ENCODE results near the gene BCL11A. TPM values are rescaled to one million over a fixed set of nuclear protein-coding genes. Genes with fewer than 3 reads are reported as not detected.
A peak's percentile ranks its signal among the peaks of the same experiment; 100 is the strongest.

Gene BCL11A
- total RNA-seq, 8 experiments from 2014 or later: 0.66 to 131 (median 21.8) TPM

- H3K4me1 ChIP-seq (replicated peaks in 1 of 2): peaks cover 27 to 35% of the 10 kb centered on the region in 2 donors
- in situ Hi-C loops (cut with MboI; ENCODE audit: low pct_unique_long_range_greater_than_20kb in 2 of 9, low sequenced_read_pairs in 9 of 9, unreplicated experiment in 9 of 9): no loop called here
- peak in 4 of 8 experiments; percentile 35 to 60 (median 50) for ATAC-seq (replicated peaks in 6 of 8)
- H3K27ac ChIP-seq: no peak overlapping the region
- no peak overlapping the region for H3K4me3 ChIP-seq
- WGBS, 10 experiments: 29 to 100% (median 72%) methylated on average over 1 to 5 of the region's 10 CpGs
These were observed 48.1 kb downstream of the BCL11A start for GRCh38 chr2:60505240-60505879.

DNA sequence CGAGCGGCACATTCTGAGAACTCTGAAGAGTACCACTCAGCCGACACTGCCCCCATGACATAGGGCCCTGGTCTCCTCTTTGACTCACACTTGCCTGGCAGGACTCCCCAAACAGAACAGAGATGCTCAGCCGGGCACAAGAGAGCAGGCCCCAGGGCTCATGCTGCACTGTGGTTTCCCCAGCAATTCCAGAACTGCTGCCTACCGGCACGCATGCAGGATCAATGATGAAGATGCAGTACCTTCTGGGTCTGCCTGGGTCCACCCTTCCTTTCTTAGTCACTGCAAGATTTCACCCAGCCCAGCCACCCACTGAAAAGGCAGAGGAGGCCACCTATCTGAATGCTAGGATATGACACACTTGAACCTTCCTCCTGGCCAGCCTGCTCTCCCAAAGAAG is 49.4 kb downstream of the BCL11A start:
- in situ Hi-C loops (cut with MboI; ENCODE audit: low pct_unique_long_range_greater_than_20kb in 2 of 9, low sequenced_read_pairs in 9 of 9, unreplicated experiment in 9 of 9): no loop called here
- Histone ChIP-seq H3K4me3 (no peak overlapping the region), H3K27ac (no peak overlapping the region), H3K4me1 (replicated peaks in 1 of 2) (peaks cover 27 to 33% of the 10 kb centered on the region in 2 donors)
- peak in 3 of 8 experiments; percentile 24 to 77 (median 72) for ATAC-seq (replicated peaks in 6 of 8)
- WGBS, 10 experiments: 44 to 100% (median 93%) methylated on average over 1 to 4 of the region's 6 CpGs; no CpG with 5 or more reads in 6 of the 10 experiments

- 74 to 94% (median 84%) methylated on average over 2 to 4 of the region's 4 CpGs; no CpG with 5 or more reads in 1 of the 10 experiments for WGBS, 10 experiments
- ATAC-seq (replicated peaks in 6 of 8): peak in 1 of 8 experiments; percentile 42
- Histone ChIP-seq H3K4me3 (no peak overlapping the region), H3K4me1 (replicated peaks in 1 of 2) (peaks cover 17% of the 10 kb centered on the region in 2 donors), H3K27ac (no peak overlapping the region)
- in situ Hi-C loops (cut with MboI; ENCODE audit: low pct_unique_long_range_greater_than_20kb in 2 of 9, low sequenced_read_pairs in 9 of 9, unreplicated experiment in 9 of 9): no loop called here
These were observed 51.3 kb downstream of the BCL11A start for GRCh38 chr2:60502144-60502543.

DNA sequence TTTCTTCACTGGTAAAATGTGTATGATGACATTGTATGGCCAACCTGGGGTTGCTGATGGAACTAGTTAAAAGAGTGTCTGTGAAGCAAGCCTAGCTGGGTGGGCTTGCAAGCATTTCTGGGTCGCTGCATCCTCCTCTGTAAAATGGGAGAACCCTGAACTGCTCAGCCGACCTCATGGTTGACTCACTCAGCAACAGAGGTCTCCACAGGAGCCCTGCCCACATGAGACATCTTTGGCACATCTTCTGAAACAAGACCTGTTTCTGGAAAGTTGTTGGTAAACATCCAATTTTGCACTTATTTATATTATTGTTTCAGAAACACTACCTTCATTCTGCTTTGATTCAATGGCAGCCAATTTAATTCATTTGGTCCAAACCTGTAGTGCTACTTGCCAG is 52.6 kb downstream of the BCL11A start:
- in situ Hi-C loops (cut with MboI; ENCODE audit: low pct_unique_long_range_greater_than_20kb in 2 of 9, low sequenced_read_pairs in 9 of 9, unreplicated experiment in 9 of 9): no loop called here
- no peak overlapping the region for H3K27ac ChIP-seq
- no peak overlapping the region for H3K4me3 ChIP-seq
- H3K4me1 ChIP-seq (replicated peaks in 1 of 2): peaks cover 8 to 15% of the 10 kb centered on the region in 2 donors
- 60 to 100% (median 83%) methylated on average over 1 to 2 of the region's 2 CpGs; no CpG with 5 or more reads in 5 of the 10 experiments for WGBS, 10 experiments
- no peak for ATAC-seq (replicated peaks in 6 of 8)

DNA sequence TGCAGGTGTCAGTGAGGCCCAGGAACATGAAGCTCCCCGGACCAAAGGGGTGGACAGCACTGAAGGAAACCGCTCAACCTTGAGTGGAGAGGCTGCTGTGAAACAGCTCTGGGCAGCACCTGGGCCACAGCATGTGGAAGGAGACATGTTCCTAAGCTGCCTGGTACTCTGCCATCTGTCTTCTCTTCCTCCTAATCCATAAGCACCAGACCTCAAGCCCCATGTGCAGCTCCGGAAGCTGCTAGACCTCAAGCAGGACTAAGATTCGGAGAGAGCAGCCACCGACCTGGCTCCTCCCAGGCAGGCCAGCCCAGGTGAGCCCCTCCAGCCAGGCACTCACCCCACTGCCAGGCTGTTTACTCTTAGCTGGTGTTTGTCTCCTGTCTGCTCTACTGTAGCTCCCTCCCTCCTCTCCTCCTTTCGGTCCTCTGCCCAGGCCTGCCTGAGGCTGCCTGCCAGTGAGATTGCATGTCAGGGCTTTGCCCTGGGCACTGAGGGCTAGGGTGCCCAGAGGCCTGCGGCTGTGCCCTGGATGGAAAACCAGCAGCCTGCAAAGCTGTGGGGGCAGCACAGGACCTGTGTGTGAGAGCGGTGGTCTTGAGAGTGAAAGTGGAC is 53.7 kb downstream of the BCL11A start:
- in situ Hi-C loops (cut with MboI; ENCODE audit: low pct_unique_long_range_greater_than_20kb in 2 of 9, low sequenced_read_pairs in 9 of 9, unreplicated experiment in 9 of 9): no loop called here

DNA sequence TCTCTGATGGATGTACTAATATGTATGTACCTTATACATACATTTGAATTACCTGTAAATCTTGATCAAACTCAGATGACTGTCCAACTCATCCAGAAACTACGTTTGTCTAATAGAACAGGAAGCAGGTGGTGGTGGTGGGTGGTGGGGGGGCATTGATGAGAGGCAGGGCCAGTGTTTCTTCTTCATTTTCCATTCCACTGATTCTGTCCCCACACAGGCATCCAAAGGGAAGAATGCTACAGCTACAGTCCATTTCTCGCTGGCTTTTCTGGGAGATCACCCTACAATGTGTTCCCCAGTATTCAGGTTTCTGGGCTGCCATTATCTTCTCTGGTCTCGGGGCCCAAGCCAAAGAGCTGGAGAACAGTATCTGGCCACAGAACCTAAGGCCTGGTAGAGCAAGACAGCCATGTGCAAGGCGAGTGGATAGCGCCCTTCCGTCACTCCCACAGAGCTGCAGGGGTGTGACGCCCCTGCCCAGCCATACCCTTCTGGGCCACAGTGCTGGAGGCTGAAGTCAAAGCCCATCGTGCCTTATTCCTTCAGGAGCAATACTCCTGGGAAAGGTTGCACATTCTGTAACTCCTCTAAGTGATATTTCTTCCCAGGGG is 54.5 kb downstream of the BCL11A start:
- H3K4me1 ChIP-seq (replicated peaks in 1 of 2): peaks cover 7% of the 10 kb centered on the region in 2 donors
- 83 to 100% (median 88%) methylated on average over 1 to 5 of the region's 8 CpGs; no CpG with 5 or more reads in 5 of the 10 experiments for whole genome bisulfite sequencing, 10 experiments
- ATAC-seq (replicated peaks in 6 of 8): no peak
- H3K4me3 ChIP-seq: no peak overlapping the region
- H3K27ac ChIP-seq: no peak overlapping the region
- in situ Hi-C loops (cut with MboI; ENCODE audit: low pct_unique_long_range_greater_than_20kb in 2 of 9, low sequenced_read_pairs in 9 of 9, unreplicated experiment in 9 of 9): no loop called here

More for the DNA sequence above, 53.7 kb downstream of the BCL11A start:
- peaks cover 0 to 7% of the 10 kb centered on the region in 2 donors for H3K4me1 ChIP-seq (replicated peaks in 1 of 2)
- no peak overlapping the region for H3K27ac ChIP-seq
- no peak overlapping the region for H3K4me3 ChIP-seq
- ATAC-seq (replicated peaks in 6 of 8): peak in 1 of 8 experiments; percentile 53
- 83 to 100% (median 94%) methylated on average over 1 to 6 of the region's 8 CpGs; no CpG with 5 or more reads in 2 of the 10 experiments for WGBS, 10 experiments

DNA sequence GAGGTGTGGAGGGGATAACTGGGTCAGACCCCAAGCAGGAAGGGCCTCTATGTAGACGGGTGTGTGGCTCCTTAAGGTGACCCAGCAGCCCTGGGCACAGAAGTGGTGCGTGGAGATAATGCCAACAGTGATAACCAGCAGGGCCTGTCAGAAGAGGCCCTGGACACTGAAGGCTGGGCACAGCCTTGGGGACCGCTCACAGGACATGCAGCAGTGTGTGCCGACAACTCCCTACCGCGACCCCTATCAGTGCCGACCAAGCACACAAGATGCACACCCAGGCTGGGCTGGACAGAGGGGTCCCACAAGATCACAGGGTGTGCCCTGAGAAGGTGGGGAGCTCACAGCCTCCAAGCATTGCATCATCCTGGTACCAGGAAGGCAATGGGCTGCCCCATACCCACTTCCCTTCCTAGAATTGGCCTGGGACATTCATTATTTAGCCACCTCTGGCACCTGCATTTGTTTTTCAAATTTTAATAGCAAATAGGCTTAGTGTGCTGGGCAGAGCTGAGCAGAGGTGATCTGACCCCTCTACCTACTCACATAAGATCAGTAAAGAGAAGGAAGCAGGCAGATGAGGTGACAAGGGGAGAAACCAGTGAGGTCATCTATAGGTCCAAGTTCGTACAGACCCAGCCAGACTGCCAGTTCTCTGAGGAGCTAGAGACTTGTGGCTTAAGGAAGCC is 55.2 kb downstream of the BCL11A start:
- no peak overlapping the region for H3K4me3 ChIP-seq
- 80 to 100% (median 98%) methylated on average over 1 to 4 of the region's 8 CpGs; no CpG with 5 or more reads in 2 of the 10 experiments for WGBS, 10 experiments
- ATAC-seq (replicated peaks in 6 of 8): no peak
- no peak overlapping the region for H3K27ac ChIP-seq
- in situ Hi-C loops (cut with MboI; ENCODE audit: low pct_unique_long_range_greater_than_20kb in 2 of 9, low sequenced_read_pairs in 9 of 9, unreplicated experiment in 9 of 9): no loop called here
- peaks cover 7% of the 10 kb centered on the region in 2 donors for H3K4me1 ChIP-seq (replicated peaks in 1 of 2)

GRCh38 chr2:60497500-60497899 is 56.0 kb downstream of the BCL11A start:
- Histone ChIP-seq H3K27ac (no peak overlapping the region), H3K4me3 (no peak overlapping the region), H3K4me1 (replicated peaks in 1 of 2) (peaks cover 3 to 7% of the 10 kb centered on the region in 2 donors)
- in situ Hi-C loops (cut with MboI; ENCODE audit: low pct_unique_long_range_greater_than_20kb in 2 of 9, low sequenced_read_pairs in 9 of 9, unreplicated experiment in 9 of 9): no loop called here
- ATAC-seq (replicated peaks in 6 of 8): no peak
- WGBS, 10 experiments: 47 to 100% (median 88%) methylated on average over 1 to 2 of the region's 2 CpGs; no CpG with 5 or more reads in 5 of the 10 experiments

GRCh38 chr2:60496956-60497355 is 56.5 kb downstream of the BCL11A start:
- 38 to 100% (median 85%) methylated on average over 2 to 5 of the region's 5 CpGs; no CpG with 5 or more reads in 2 of the 10 experiments for WGBS, 10 experiments
- ATAC-seq (replicated peaks in 6 of 8): no peak
- in situ Hi-C loops (cut with MboI; ENCODE audit: low pct_unique_long_range_greater_than_20kb in 2 of 9, low sequenced_read_pairs in 9 of 9, unreplicated experiment in 9 of 9): no loop called here
- no peak overlapping the region for H3K27ac ChIP-seq
- peaks cover 1 to 7% of the 10 kb centered on the region in 2 donors for H3K4me1 ChIP-seq (replicated peaks in 1 of 2)
- H3K4me3 ChIP-seq: no peak overlapping the region

DNA sequence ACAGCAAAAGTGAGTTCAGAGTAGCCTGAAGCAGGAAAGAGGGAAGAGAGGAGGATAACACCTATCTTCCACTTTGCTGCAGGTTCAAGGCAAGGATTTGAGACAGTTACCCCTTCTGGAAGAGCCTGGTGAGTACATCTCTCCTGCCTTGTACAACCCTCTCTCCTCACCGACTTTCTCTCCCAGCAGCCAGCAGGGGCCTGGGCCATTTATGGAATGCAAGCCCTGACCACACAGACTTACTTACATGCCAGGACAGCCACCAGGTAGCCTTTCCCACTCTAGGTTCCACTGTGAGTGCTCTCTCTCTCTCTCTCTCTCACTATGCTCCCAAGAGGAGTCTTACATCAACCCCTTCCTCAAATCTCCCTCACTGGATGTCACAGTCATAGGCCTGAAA is 57.0 kb downstream of the BCL11A start:
- Histone ChIP-seq H3K4me1 (replicated peaks in 1 of 2) (peaks cover 0 to 7% of the 10 kb centered on the region in 2 donors), H3K27ac (no peak overlapping the region), H3K4me3 (no peak overlapping the region)
- in situ Hi-C loops (cut with MboI; ENCODE audit: low pct_unique_long_range_greater_than_20kb in 2 of 9, low sequenced_read_pairs in 9 of 9, unreplicated experiment in 9 of 9): no loop called here
- ATAC-seq (replicated peaks in 6 of 8): no peak
- 71 to 80% methylated on average over 1 of the region's 1 CpG; no CpG with 5 or more reads in 8 of the 10 experiments for WGBS, 10 experiments

GRCh38 chr2:60495041-60495625 is 58.3 kb downstream of the BCL11A start:
- H3K27ac ChIP-seq: no peak overlapping the region
- peaks cover 0 to 7% of the 10 kb centered on the region in 2 donors for H3K4me1 ChIP-seq (replicated peaks in 1 of 2)
- H3K4me3 ChIP-seq: no peak overlapping the region
- 80 to 100% (median 99%) methylated on average over 1 to 4 of the region's 6 CpGs; no CpG with 5 or more reads in 6 of the 10 experiments for WGBS, 10 experiments
- no peak for ATAC-seq (replicated peaks in 6 of 8)
- in situ Hi-C loops (cut with MboI; ENCODE audit: low pct_unique_long_range_greater_than_20kb in 2 of 9, low sequenced_read_pairs in 9 of 9, unreplicated experiment in 9 of 9): no loop called here

- 80 to 100% (median 85%) methylated on average over 1 to 3 of the region's 4 CpGs; no CpG with 5 or more reads in 4 of the 10 experiments for WGBS, 10 experiments
- Histone ChIP-seq H3K4me1 (replicated peaks in 1 of 2) (peaks cover 0 to 7% of the 10 kb centered on the region in 2 donors), H3K4me3 (no peak overlapping the region), H3K27ac (no peak overlapping the region)
- ATAC-seq (replicated peaks in 6 of 8): no peak
- in situ Hi-C loops (cut with MboI; ENCODE audit: low pct_unique_long_range_greater_than_20kb in 2 of 9, low sequenced_read_pairs in 9 of 9, unreplicated experiment in 9 of 9): no loop called here
These were observed 59.6 kb downstream of the BCL11A start for GRCh38 chr2:60493804-60494387.
